ENCODE results near the gene MYO19. TPM values are rescaled to one million over a fixed set of nuclear protein-coding genes. Genes with fewer than 3 reads are reported as not detected.

MYO19 gene
- total and polyA plus RNA-seq, 9 of the 15 experiments (the other 6 are each of a cell fraction or from before 2014, with no cell fraction given), result 21.6 to 176 (median 129) TPM

GRCh38 chr17:36545465-36546417 is 11.1 kb upstream of the MYO19 start (continued):
- TF ChIP-seq ZNF407 (IDR thresholded peaks at IDR 0.05; ENCODE audit: low read depth) (no peak), FIP1L1 (IDR thresholded peaks at IDR 0.05; ENCODE audit: low read depth, low read length, poor library complexity, severe bottlenecking) (peak; percentile 79), HNRNPL (IDR thresholded peaks at IDR 0.05; ENCODE audit: low read depth, low read length) (peak; percentile 82), ZNF395 (CRISPR knock-in tag; IDR thresholded peaks at IDR 0.05) (peak; percentile 80; the same call in 1 of the 2 replicates), CBX1 (IDR thresholded peaks at IDR 0.05; ENCODE audit: low read depth) (0 out of 2 replicates have a peak, but pooled peaks have one; percentile 66), ZNF444 (CRISPR knock-in tag; IDR thresholded peaks at IDR 0.05) (peak; percentile 92), EP400 (IDR thresholded peaks at IDR 0.05) (peak; percentile 92), BCOR (IDR thresholded peaks at IDR 0.05) (0 out of 2 replicates have a peak, but pooled peaks have one; percentile 8), SAP30 (IDR thresholded peaks at IDR 0.05; ENCODE audit: borderline replicate concordance, insufficient read depth, low read depth, low read length, poor library complexity, severe bottlenecking) (peak; percentile 56), MITF (IDR thresholded peaks at IDR 0.05) (0 out of 2 replicates have a peak, but pooled peaks have one; percentile 26), SIX5 (IDR thresholded peaks at IDR 0.05; ENCODE audit: borderline replicate concordance in 1 of 2, insufficient read depth in 1 of 2, low read depth in 1 of 2, low read length in 2 of 2) (peak; percentile 38 to 40; a peak in 2 of 4 replicates), RFX7 (CRISPR knock-in tag; IDR thresholded peaks at IDR 0.05) (no peak), L3MBTL2 (IDR thresholded peaks at IDR 0.05) (peak; percentile 30; the same call in 1 of the 2 replicates), ETV5 (CRISPR knock-in tag; IDR thresholded peaks at IDR 0.05; ENCODE audit: low read depth) (0 out of 2 replicates have a peak, but pooled peaks have one; percentile 21), RCOR1 (IDR thresholded peaks at IDR 0.05; ENCODE audit: borderline replicate concordance in 1 of 2, low read depth in 2 of 2, low read length in 2 of 2) (peak in 1 of 2 experiments; percentile 8; a peak in 1 of 4 replicates)

All from K562 (cell line).